HG03066 (cell line): Measurements from ENCODE around the gene HGFAC.

Experiments
- ATAC-seq: cut with Tn5 transposase; IDR thresholded peaks from one replicate; pipeline ENCODE4 v1.9.1; 2021; ENCODE audit warnings: low read depth; ENCODE audit not compliant: unreplicated experiment

Gene HGFAC

GRCh38 chr4:3423406-3423805 is 18.4 kb upstream of the HGFAC start:
- no peak for ATAC-seq

- ATAC-seq = no peak
Measured at GRCh38 chr4:3423952-3424351, 17.8 kb upstream of the HGFAC start.

- ATAC-seq = no peak
Measured at GRCh38 chr4:3424522-3425095, 17.2 kb upstream of the HGFAC start.

GRCh38 chr4:3426465-3427133 is 15.2 kb upstream of the HGFAC start:
- no peak for ATAC-seq

- ATAC-seq = no peak
Measured at GRCh38 chr4:3427134-3427476, 14.7 kb upstream of the HGFAC start.

GRCh38 chr4:3427706-3428446 is 13.9 kb upstream of the HGFAC start:
- ATAC-seq = no peak

- ATAC-seq = no peak
Measured at GRCh38 chr4:3429651-3430050, 12.1 kb upstream of the HGFAC start.

- ATAC-seq = no peak
Measured at GRCh38 chr4:3430524-3430923, 11.2 kb upstream of the HGFAC start.

GRCh38 chr4:3431446-3431993 is 10.2 kb upstream of the HGFAC start:
- no peak for ATAC-seq

- no peak for ATAC-seq
Measured at GRCh38 chr4:3432381-3432790, 9.4 kb upstream of the HGFAC start.

GRCh38 chr4:3433138-3433869 is 8.5 kb upstream of the HGFAC start:
- ATAC-seq = no peak

GRCh38 chr4:3434881-3435685 is 6.7 kb upstream of the HGFAC start:
- no peak for ATAC-seq

GRCh38 chr4:3435686-3435956 is 6.1 kb upstream of the HGFAC start:
- ATAC-seq = no peak

- ATAC-seq = no peak
Measured at GRCh38 chr4:3436048-3436797, 5.5 kb upstream of the HGFAC start.

- ATAC-seq = no peak
Measured at GRCh38 chr4:3436798-3437581, 4.8 kb upstream of the HGFAC start.

- ATAC-seq = no peak
Measured at GRCh38 chr4:3437582-3437936, 4.2 kb upstream of the HGFAC start.

GRCh38 chr4:3437998-3438846 is 3.5 kb upstream of the HGFAC start:
- ATAC-seq = no peak

- ATAC-seq = no peak
Measured at GRCh38 chr4:3438847-3439180, 3.0 kb upstream of the HGFAC start.
